SK-N-SH (cell line): Measurements from ENCODE around the gene SLC45A3. TPM values are rescaled to one million over a fixed set of nuclear protein-coding genes. Genes with fewer than 3 reads are reported as not detected.

Experiments
- CTCF ChIA-PET: fragments of 300-600, 350-600 bp; formaldehyde crosslinking; extraction: SDS; loops from one replicate; lab custom pipeline; 2021; lab: Yijun Ruan, JAX
- POLR2A ChIA-PET: fragments of 350-600 bp; sonication (Branson Sonifier 250); formaldehyde crosslinking; extraction: SDS; loops from one replicate; lab custom pipeline; 2020; ENCODE audit warnings: antibody characterized with exemption, inconsistent platforms; lab: Yijun Ruan, JAX
- DNase-seq: peaks from one replicate; pipeline ENCODE4 v3.0.0; 2012
- H2AFZ ChIP-seq: fragments of 200-600 bp; sonication (generic); 2 replicates; pipeline ENCODE4 v1.8.1; 2016; ENCODE audit warnings: antibody characterized with exemption, mild to moderate bottlenecking, low read depth
- H3F3A ChIP-seq: fragments of 200-600 bp; sonication (generic); replicated peaks from 2 replicates; pipeline ENCODE3; 2016; ENCODE audit warnings: antibody characterized with exemption, mild to moderate bottlenecking; ENCODE audit not compliant: insufficient read depth
- H3K27ac ChIP-seq, 2 experiments: fragments of 200-500 bp in 1 of 2; fragments of 200-600 bp in 1 of 2; sonication (Bioruptor generic) in 1 of 2; sonication (generic), shearing (Covaris generic) in 1 of 2; 2 replicates each; pipeline versions ENCODE4 v1.5.1 to v1.6.1; 2014 to 2016; ENCODE audit warnings: low read depth in 2 of 2, inconsistent platforms in 1 of 2, low read length in 1 of 2, mild to moderate bottlenecking in 1 of 2, mixed read lengths in 1 of 2
- H3K27me3 ChIP-seq: fragments of 200-600 bp; sonication (generic), shearing (Covaris generic); 2 replicates; pipeline ENCODE4 v1.6.1; 2016; ENCODE audit warnings: mixed run types; ENCODE audit not compliant: insufficient read depth
- H3K36me3 ChIP-seq, 2 experiments: fragments of 200-500 bp in 1 of 2; fragments of 200-600 bp in 1 of 2; sonication (Bioruptor generic) in 1 of 2; sonication (generic) in 1 of 2; replicated peaks in 1 of 2; 2 replicates each; pipeline versions ENCODE3 to v1.5.1; 2014 to 2016; ENCODE audit warnings: low read length in 1 of 2, mild to moderate bottlenecking in 1 of 2; ENCODE audit not compliant: insufficient read depth in 2 of 2, control insufficient read depth in 1 of 2
- H3K4me1 ChIP-seq, 2 experiments: fragments of 200-500 bp in 1 of 2; fragments of 200-600 bp in 1 of 2; sonication (Bioruptor generic) in 1 of 2; sonication (generic), shearing (Covaris generic) in 1 of 2; 2 replicates each; pipeline versions ENCODE4 v1.5.1 to v1.6.1; 2014 to 2016; ENCODE audit warnings: low read depth in 1 of 2, low read length in 1 of 2, mixed run types in 1 of 2; ENCODE audit not compliant: insufficient read depth in 2 of 2, control insufficient read depth in 1 of 2
- H3K4me2 ChIP-seq: fragments of 200-600 bp; sonication (generic), shearing (Covaris generic); 2 replicates; pipeline ENCODE4 v1.6.1; 2017; ENCODE audit warnings: mixed run types
- H3K4me3 ChIP-seq, 2 experiments: fragments of 200-500 bp in 1 of 2; fragments of 200-600 bp in 1 of 2; sonication (Bioruptor generic) in 1 of 2; sonication (generic), shearing (Covaris generic) in 1 of 2; 2 replicates each; pipeline versions ENCODE4 v1.5.1 to v1.8.1; 2014 to 2016; ENCODE audit warnings: low read depth in 2 of 2, inconsistent platforms in 1 of 2, low read length in 1 of 2, mild to moderate bottlenecking in 1 of 2, mixed read lengths in 1 of 2, moderate library complexity in 1 of 2
- H3K79me2 ChIP-seq: fragments of 200-600 bp; sonication (generic); 2 replicates; pipeline ENCODE4 v1.8.1; 2017; ENCODE audit warnings: mild to moderate bottlenecking; ENCODE audit not compliant: insufficient read depth
- H3K9ac ChIP-seq: fragments of 200-600 bp; sonication (generic); 2 replicates; pipeline ENCODE4 v1.6.1; 2017; ENCODE audit warnings: mixed run types
- H3K9me2 ChIP-seq: fragments of 200-600 bp; sonication (generic); 2 replicates; pipeline ENCODE4 v1.6.1; 2017; ENCODE audit warnings: mixed run types
- H3K9me3 ChIP-seq: fragments of 200-600 bp; sonication (generic); 2 replicates; pipeline ENCODE4 v1.6.1; 2017; ENCODE audit warnings: mixed run types, mild to moderate bottlenecking, moderate library complexity
- H4K20me1 ChIP-seq: fragments of 200-600 bp; sonication (generic); 2 replicates; pipeline ENCODE4 v1.6.1; 2017; ENCODE audit warnings: mild to moderate bottlenecking, mixed run types; ENCODE audit not compliant: insufficient read depth
- CTCF ChIP-seq: fragments of 200-600 bp; sonication (generic); IDR thresholded peaks from 2 replicates; pipeline ENCODE4 v1.6.1; 2017; ENCODE audit warnings: antibody characterized with exemption, mild to moderate bottlenecking, moderate library complexity
- EP300 ChIP-seq, 2 experiments: IDR thresholded peaks; 2 replicates each; pipeline versions ENCODE4 v1.4.0 to v1.6.1; 2012; ENCODE audit warnings: borderline replicate concordance in 1 of 2, low read depth in 1 of 2, low read length in 1 of 2
- EZH2phosphoT487 ChIP-seq: fragments of 200-600 bp; sonication (generic); IDR thresholded peaks from 2 replicates; pipeline ENCODE4 v1.6.1; 2017; ENCODE audit warnings: low read depth, mixed run types, mild to moderate bottlenecking, antibody characterized with exemption, moderate library complexity, borderline replicate concordance
- FOSL2 ChIP-seq: IDR thresholded peaks from 2 replicates; pipeline ENCODE4 v1.4.0; 2012; ENCODE audit warnings: low read depth, mild to moderate bottlenecking, moderate library complexity, borderline replicate concordance
- GABPA ChIP-seq: IDR thresholded peaks from 2 replicates; pipeline ENCODE4 v1.4.0; 2012; ENCODE audit warnings: low read depth, mild to moderate bottlenecking
- GATA2 ChIP-seq: sonication (generic); formaldehyde crosslinking; IDR thresholded peaks from 2 replicates; pipeline ENCODE4 v1.5.0; 2020; ENCODE audit warnings: mild to moderate bottlenecking, missing genetic modification reagents
- JUND ChIP-seq: IDR thresholded peaks from 2 replicates; pipeline ENCODE4 v1.4.0; 2012
- PBX3 ChIP-seq: IDR thresholded peaks from 2 replicates; pipeline ENCODE4; 2012
- POLR2AphosphoS5 ChIP-seq: IDR thresholded peaks from 2 replicates; pipeline ENCODE4 v1.6.1; 2012; ENCODE audit warnings: low read depth, low read length
- RAD21 ChIP-seq: IDR thresholded peaks from 2 replicates; pipeline ENCODE4 v1.6.1; 2012; ENCODE audit warnings: mild to moderate bottlenecking, low read length
- RCOR1 ChIP-seq: fragments of 150-350 bp; IDR thresholded peaks from 2 replicates; pipeline ENCODE4 v1.6.1; 2017; ENCODE audit warnings: antibody characterized with exemption, low read length
- RFX5 ChIP-seq: IDR thresholded peaks from 2 replicates; pipeline ENCODE4 v1.6.1; 2012; ENCODE audit warnings: mild to moderate bottlenecking, improper control_type of control experiment, low read length
- RXRA ChIP-seq: IDR thresholded peaks from 2 replicates; pipeline ENCODE4 v1.4.0; 2012; ENCODE audit warnings: low read depth, mild to moderate bottlenecking, borderline replicate concordance
- SMC3 ChIP-seq: IDR thresholded peaks from 2 replicates; pipeline ENCODE4 v1.6.1; 2012; ENCODE audit warnings: low read depth, low read length, improper control_type of control experiment
- TAF1 ChIP-seq: IDR thresholded peaks from 2 replicates; pipeline ENCODE4 v1.6.1; 2012; ENCODE audit warnings: low read depth, mild to moderate bottlenecking, low read length, moderate library complexity, borderline replicate concordance
- TCF12 ChIP-seq: IDR thresholded peaks from 2 replicates; pipeline ENCODE4 v1.4.0; 2012
- WGBS: methylation state at CpG from one replicate; pipeline ENCODE4 v1.1.6; 2017; ENCODE audit warnings: low lambda C conversion rate; 5-methylcytosine and 5-hydroxymethylcytosine counted together
- polyA plus RNA-seq, 3 experiments: library from polyadenylated mRNA; depleted of rRNA; stranded (reverse); fragments of >200 nt; gene quantifications; 2 replicates each; pipeline ENCODE4 v1.2.3, GENCODE V29; 2012
- TF ChIP-seq, protein P1 (sequence below): fragments of 150-350 bp; IDR thresholded peaks from 2 replicates; pipeline ENCODE4 v1.6.1; 2017; ENCODE audit warnings: antibody characterized with exemption, low read length, low read depth, borderline replicate concordance

SLC45A3 gene
- polyA plus RNA-seq, 1 of the 3 experiments (the other 2 are of a cell fraction) = 4.6 TPM

DNA sequence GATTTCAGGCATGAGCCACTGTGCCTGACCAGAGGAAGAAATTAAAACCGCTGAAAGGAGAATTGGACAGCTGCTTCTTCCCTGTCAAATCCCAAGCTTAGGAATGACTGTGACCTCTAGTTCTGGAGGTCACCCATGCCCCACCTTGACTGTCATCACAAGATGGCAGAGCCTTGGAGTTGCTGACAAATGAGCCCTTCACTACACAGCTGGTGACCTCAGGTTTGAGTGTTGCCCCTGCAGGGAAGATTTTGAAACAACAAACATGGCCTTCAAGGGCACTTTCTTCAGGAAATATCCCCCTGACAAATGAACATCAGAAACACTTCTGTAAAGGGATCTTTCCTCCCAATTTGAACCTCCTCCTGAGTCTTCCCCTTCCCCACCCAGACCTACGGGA lies 6.9 kb upstream of the SLC45A3 start:
- H3K79me2 ChIP-seq = no peaks in the 10 kb centered on the region
- H3K9ac ChIP-seq = no peak overlapping the region
- WGBS = 88% methylated on average over 2 of the region's 2 CpGs
- ChIA-PET POLR2A (interaction anchor here (0.7 kb wide), 1 partner anchor 14 kb away, joined by 3 read pairs; no protein-coding TSS in a partner anchor), CTCF (interaction anchor here (1.2 to 4.7 kb wide), 3 partner anchors 24 to 96 kb away, joined by 6 to 32 read pairs (median 7); no protein-coding TSS in a partner anchor)
- no peak overlapping the region for H2AFZ ChIP-seq
- H3K9me3 ChIP-seq = no peaks in the 10 kb centered on the region
- no peaks in the 10 kb centered on the region for H3F3A ChIP-seq
- H3K4me1 ChIP-seq = no peaks in the 10 kb centered on the region
- no peak overlapping the region for H3K4me3 ChIP-seq
- no peak overlapping the region for H3K27ac ChIP-seq
- H3K27me3 ChIP-seq = no peaks in the 10 kb centered on the region
- no peaks in the 10 kb centered on the region for H3K9me2 ChIP-seq
- H3K4me2 ChIP-seq = no peak overlapping the region
- no peak for DNase-seq
- no peaks in the 10 kb centered on the region for H3K36me3 ChIP-seq
- H4K20me1 ChIP-seq = no peaks in the 10 kb centered on the region
- TF ChIP-seq RFX5 (no peak), RAD21 (no peak)

DNA sequence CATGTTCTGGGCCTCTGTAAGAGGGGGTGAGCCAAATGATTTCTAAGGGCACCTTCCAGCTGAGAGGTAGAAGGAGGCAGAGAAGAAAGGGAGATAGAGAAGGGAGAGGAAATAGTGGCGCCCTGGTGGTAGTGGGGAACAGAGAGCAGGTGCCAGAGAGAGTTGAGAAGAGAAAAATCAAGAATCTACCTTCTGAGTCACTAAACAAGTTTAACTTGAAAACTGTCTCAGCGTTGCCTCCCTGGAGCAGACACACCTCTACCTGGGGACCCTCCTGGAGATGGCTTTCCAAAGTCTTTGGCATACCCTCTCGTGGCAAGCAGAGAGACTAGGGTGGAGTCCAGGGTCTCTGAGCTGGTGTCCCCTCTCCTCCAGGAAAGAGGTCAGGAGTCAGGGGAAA lies 1.1 kb upstream of the SLC45A3 start:
- Histone ChIP-seq H3K4me1 (peaks cover 8 to 12% of the 10 kb centered on the region in 2 experiments; a peak in 1 of 4 replicates), H3K36me3 (no peaks in the 10 kb centered on the region), H3K4me3 (no peak overlapping the region), H3F3A (no peaks in the 10 kb centered on the region), H3K9me3 (no peaks in the 10 kb centered on the region), H3K79me2 (peaks cover 32% of the 10 kb centered on the region), H2AFZ (no peak overlapping the region), H3K27me3 (no peaks in the 10 kb centered on the region), H4K20me1 (no peaks in the 10 kb centered on the region), H3K9ac (no peak overlapping the region), H3K27ac (no peak overlapping the region), H3K4me2 (no peak overlapping the region), H3K9me2 (no peaks in the 10 kb centered on the region)
- ChIA-PET CTCF (interaction anchor here (1.3 to 18.5 kb wide), 8 partner anchors 9 to 296 kb away, joined by 3 to 214 read pairs (median 6); partner anchors contain the start of gene ELK4), POLR2A (no interaction called here)
- DNase-seq = no peak
- TF ChIP-seq, protein P1, sequence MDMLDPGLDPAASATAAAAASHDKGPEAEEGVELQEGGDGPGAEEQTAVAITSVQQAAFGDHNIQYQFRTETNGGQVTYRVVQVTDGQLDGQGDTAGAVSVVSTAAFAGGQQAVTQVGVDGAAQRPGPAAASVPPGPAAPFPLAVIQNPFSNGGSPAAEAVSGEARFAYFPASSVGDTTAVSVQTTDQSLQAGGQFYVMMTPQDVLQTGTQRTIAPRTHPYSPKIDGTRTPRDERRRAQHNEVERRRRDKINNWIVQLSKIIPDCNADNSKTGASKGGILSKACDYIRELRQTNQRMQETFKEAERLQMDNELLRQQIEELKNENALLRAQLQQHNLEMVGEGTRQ = no peak
- no peak for TF ChIP-seq CTCF
- no peak for TF ChIP-seq RFX5
- no peak for TF ChIP-seq JUND
- no peak for TF ChIP-seq SMC3
- TF ChIP-seq TAF1 = no peak
- no peak for TF ChIP-seq EZH2phosphoT487
- no peak for TF ChIP-seq EP300 (IDR thresholded peaks at IDR 0.05; ENCODE audit: borderline replicate concordance in 1 of 2, low read depth in 1 of 2, low read length in 1 of 2)
- no peak for TF ChIP-seq TCF12
- TF ChIP-seq GABPA = no peak
- no peak for TF ChIP-seq RCOR1
- TF ChIP-seq FOSL2 = no peak
- no peak for TF ChIP-seq RXRA
- no peak for TF ChIP-seq PBX3
- TF ChIP-seq GATA2 (CRISPR knock-in tag) = no peak
- TF ChIP-seq POLR2AphosphoS5 = no peak
- WGBS = 88% methylated on average over 3 of the region's 3 CpGs
